Activated B cell treated with CpG ODN at 0.5 μM for 24 hours (primary cell): ENCODE measurements around the gene NDEL1. TPM values are rescaled to one million over a fixed set of nuclear protein-coding genes. Genes with fewer than 3 reads are reported as not detected.

Experiments used
- ATAC-seq: fragments of 200-7000 bp; cut with Tn5 transposase; one replicate; pipeline ENCODE4 v1.10.0; 2021; ENCODE audit warnings: low read depth, mild to moderate bottlenecking, moderate library complexity
- CTCF ChIA-PET: fragments of 350-600 bp; sonication (Branson Sonifier 250); formaldehyde crosslinking; loops from one replicate; lab custom pipeline; 2021; ENCODE audit warnings: antibody characterized with exemption; lab: Charles Lee
- POLR2A ChIA-PET: fragments of 350-600 bp; sonication (Branson Sonifier 250); formaldehyde crosslinking; loops from one replicate; lab custom pipeline; 2021; ENCODE audit warnings: antibody characterized with exemption; lab: Charles Lee
- DNase-seq: peaks from one replicate; pipeline ENCODE4 v3.0.0; 2022
- H3K27ac Mint-ChIP-seq: one replicate; pipeline ENCODE4 v1.8.0; 2020; ENCODE audit warnings: mixed read lengths
- H3K27me3 Mint-ChIP-seq: one replicate; pipeline ENCODE4 v1.8.0; 2021; ENCODE audit warnings: mixed read lengths
- H3K36me3 Mint-ChIP-seq: one replicate; pipeline ENCODE4 v1.8.0; 2021; ENCODE audit warnings: low read depth, mixed read lengths
- H3K4me1 Mint-ChIP-seq: one replicate; pipeline ENCODE4 v1.8.0; 2021; ENCODE audit warnings: mixed read lengths
- H3K4me3 Mint-ChIP-seq: one replicate; pipeline ENCODE4 v1.8.0; 2020; ENCODE audit warnings: mild to moderate bottlenecking, mixed read lengths
- H3K9me3 Mint-ChIP-seq: one replicate; pipeline ENCODE4 v1.8.0; 2020; ENCODE audit warnings: mixed read lengths
- CTCF ChIP-seq: fragments of 200-600 bp; IDR thresholded peaks from one replicate; pipeline ENCODE4 v1.8.0; 2022; ENCODE audit warnings: antibody characterized with exemption, mild to moderate bottlenecking
- intact Hi-C: fragments of 100-400 bp; cut with micrococcal nuclease; formaldehyde crosslinking; loops from one replicate; pipeline ENCODE4 v1.15.1; 2024
- total RNA-seq: library from RNA; stranded (reverse); gene quantifications from 2 replicates; pipeline ENCODE4 v1.2.3, GENCODE V29; 2022

Gene NDEL1
- total RNA-seq, 1 donor from 2014 or later, result 82.6 TPM

- H3K4me1 Mint-ChIP-seq, result no peaks in the 10 kb centered on the region
- DNase-seq (no peak), ATAC-seq (no peak)
- intact Hi-C loops, result no loop called here
- ChIA-PET POLR2A (interaction anchor here (0.7 kb wide), 1 partner anchor 10 kb away, joined by 4 read pairs; no protein-coding TSS in a partner anchor), CTCF (no interaction called here)
- peaks cover 87% of the 10 kb centered on the region for H3K36me3 Mint-ChIP-seq
- no peaks in the 10 kb centered on the region for H3K9me3 Mint-ChIP-seq
- no peak overlapping the region for H3K27ac Mint-ChIP-seq
- no peak overlapping the region for H3K4me3 Mint-ChIP-seq
- H3K27me3 Mint-ChIP-seq, result no peaks in the 10 kb centered on the region
- TF ChIP-seq CTCF, result no peak
Observed at GRCh38 chr17:8451933-8452614, 16.4 kb downstream of the NDEL1 start.

- ChIA-PET POLR2A (no interaction called here), CTCF (no interaction called here)
- intact Hi-C loops, result no loop called here
- peaks cover 86% of the 10 kb centered on the region for H3K36me3 Mint-ChIP-seq
- no peak overlapping the region for H3K4me3 Mint-ChIP-seq
- ATAC-seq (no peak), DNase-seq (no peak)
- H3K27ac Mint-ChIP-seq, result no peak overlapping the region
- no peaks in the 10 kb centered on the region for H3K27me3 Mint-ChIP-seq
- no peaks in the 10 kb centered on the region for H3K9me3 Mint-ChIP-seq
- TF ChIP-seq CTCF, result no peak
- no peaks in the 10 kb centered on the region for H3K4me1 Mint-ChIP-seq
Observed at GRCh38 chr17:8453326-8453725, 17.6 kb downstream of the NDEL1 start.

GRCh38 chr17:8455665-8456209 lies 20.1 kb downstream of the NDEL1 start:
- H3K27ac Mint-ChIP-seq, result no peak overlapping the region
- no peak for TF ChIP-seq CTCF
- H3K9me3 Mint-ChIP-seq, result no peaks in the 10 kb centered on the region
- ChIA-PET POLR2A (no interaction called here), CTCF (no interaction called here)
- no peak overlapping the region for H3K4me3 Mint-ChIP-seq
- no peaks in the 10 kb centered on the region for H3K4me1 Mint-ChIP-seq
- H3K36me3 Mint-ChIP-seq, result peaks cover 85% of the 10 kb centered on the region
- ATAC-seq, result no peak
- H3K27me3 Mint-ChIP-seq, result no peaks in the 10 kb centered on the region
- DNase-seq, result no peak
- intact Hi-C loops, result no loop called here

DNA sequence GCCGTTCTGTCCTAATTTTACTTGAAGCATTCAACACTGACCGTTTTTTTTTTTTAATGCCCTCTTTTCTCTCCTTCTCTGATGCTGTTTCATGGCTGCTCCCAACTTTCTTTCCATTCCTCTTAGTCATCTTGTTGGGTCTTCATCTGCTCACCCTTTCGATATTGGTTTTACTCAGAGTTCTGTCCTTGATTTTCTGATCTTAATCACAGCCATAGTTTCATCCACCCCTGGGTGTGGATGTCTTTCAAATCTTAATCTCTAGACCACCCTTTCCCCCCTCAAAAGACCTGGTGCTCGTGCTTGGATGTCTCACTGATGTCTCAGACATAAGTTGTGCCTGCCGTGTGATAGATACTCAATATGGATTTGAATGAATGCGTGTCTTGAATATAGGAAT lies 22.4 kb downstream of the NDEL1 start:
- no peak for TF ChIP-seq CTCF
- ChIA-PET POLR2A (no interaction called here), CTCF (no interaction called here)
- Mint-ChIP-seq H3K36me3 (peaks cover 84% of the 10 kb centered on the region), H3K27ac (no peak overlapping the region), H3K9me3 (no peaks in the 10 kb centered on the region), H3K4me3 (no peak overlapping the region), H3K27me3 (no peaks in the 10 kb centered on the region), H3K4me1 (no peaks in the 10 kb centered on the region)
- ATAC-seq, result no peak
- DNase-seq, result no peak
- intact Hi-C loops, result no loop called here

DNA sequence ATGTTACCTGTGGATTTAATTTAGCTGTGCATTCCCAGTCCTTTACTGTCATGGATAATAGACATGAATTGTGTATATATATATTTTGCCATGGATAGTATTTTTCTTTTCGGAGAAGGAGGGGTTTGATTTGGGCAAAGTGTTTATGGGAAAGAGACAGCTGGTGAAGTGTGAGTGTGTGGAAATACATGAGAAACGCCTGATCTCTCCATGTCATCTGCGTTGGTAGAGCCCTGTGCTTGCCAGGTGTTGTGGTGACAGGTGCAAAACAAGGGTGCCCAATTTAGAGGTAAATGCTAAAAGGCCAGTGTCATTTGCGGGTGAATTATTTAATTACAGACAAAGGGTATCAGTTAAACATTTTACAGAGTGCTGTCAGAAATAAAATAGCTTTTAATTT lies 23.4 kb downstream of the NDEL1 start:
- ATAC-seq (no peak), DNase-seq (no peak)
- CTCF ChIA-PET, result no interaction called here
- H3K36me3 Mint-ChIP-seq, result peaks cover 89% of the 10 kb centered on the region
- intact Hi-C loops, result no loop called here
- H3K4me3 Mint-ChIP-seq, result no peak overlapping the region
- no peaks in the 10 kb centered on the region for H3K27me3 Mint-ChIP-seq
- H3K4me1 Mint-ChIP-seq, result no peaks in the 10 kb centered on the region
- no peak for TF ChIP-seq CTCF
- POLR2A ChIA-PET, result no interaction called here
- no peak overlapping the region for H3K27ac Mint-ChIP-seq
- no peaks in the 10 kb centered on the region for H3K9me3 Mint-ChIP-seq
